Liver (tissue), 3 donors: ENCODE measurements around the gene SCD5.

ENCODE experiments used
- CTCF ChIP-seq: fragments of 150-350 bp; IDR thresholded peaks from 2 replicates; pipeline ENCODE4 v1.5.1; 2017; ENCODE audit warnings: improper control_type of control experiment, low read depth, low read length; ENCODE audit not compliant: missing input control
- GABPA ChIP-seq, 2 donors: IDR thresholded peaks in 1 of 2; conservative IDR thresholded peaks in 1 of 2; 2 replicates each; pipeline ENCODE4 v1.6.1; 2016; ENCODE audit warnings: antibody characterized with exemption in 2 of 2, mild to moderate bottlenecking in 1 of 2, moderate library complexity in 1 of 2
- HNF4A ChIP-seq, 2 donors: conservative IDR thresholded peaks; 2 replicates each; pipeline ENCODE4 v1.6.1; 2016; ENCODE audit warnings: antibody characterized with exemption in 2 of 2, mild to moderate bottlenecking in 2 of 2
- JUND ChIP-seq, 2 donors: IDR thresholded peaks; 2 replicates each; pipeline ENCODE4 v1.6.1; 2016; ENCODE audit warnings: antibody characterized with exemption in 2 of 2
- MAX ChIP-seq: IDR thresholded peaks from 2 replicates; pipeline ENCODE4 v1.6.1; 2016; ENCODE audit warnings: antibody characterized with exemption
- NR2F2 ChIP-seq: IDR thresholded peaks from 2 replicates; pipeline ENCODE4 v1.6.1; 2016; ENCODE audit warnings: antibody characterized with exemption
- RAD21 ChIP-seq, 2 donors: IDR thresholded peaks; 2 replicates each; pipeline ENCODE4 v1.6.1; 2016; ENCODE audit warnings: antibody characterized with exemption in 2 of 2, mild to moderate bottlenecking in 2 of 2
- RXRA ChIP-seq, 2 donors: IDR thresholded peaks; 2 replicates each; pipeline ENCODE4 v1.6.1; 2017 to 2018; ENCODE audit warnings: antibody characterized with exemption in 2 of 2, mild to moderate bottlenecking in 1 of 2
- SP1 ChIP-seq: IDR thresholded peaks from 2 replicates; pipeline ENCODE4 v1.6.1; 2018; ENCODE audit warnings: antibody characterized with exemption, mild to moderate bottlenecking
- TAF1 ChIP-seq: conservative IDR thresholded peaks from 2 replicates; pipeline ENCODE4 v1.6.1; 2016; ENCODE audit warnings: antibody characterized with exemption, mild to moderate bottlenecking
- TF ChIP-seq, protein P1 (sequence below): IDR thresholded peaks from 2 replicates; pipeline ENCODE4 v1.6.1; 2016; ENCODE audit warnings: antibody characterized with exemption, mild to moderate bottlenecking
- TF ChIP-seq, protein P2 (sequence below): IDR thresholded peaks from 2 replicates; pipeline ENCODE4 v1.6.1; 2016; ENCODE audit warnings: antibody characterized with exemption
- donor health status: healthy.
- donor health status: healthy.

- TF ChIP-seq RXRA (IDR thresholded peaks at IDR 0.05): no peak
- TF ChIP-seq CTCF: no peak
- TF ChIP-seq MAX: no peak
- no peak for TF ChIP-seq RAD21 (IDR thresholded peaks at IDR 0.05)
- TF ChIP-seq, protein P1, sequence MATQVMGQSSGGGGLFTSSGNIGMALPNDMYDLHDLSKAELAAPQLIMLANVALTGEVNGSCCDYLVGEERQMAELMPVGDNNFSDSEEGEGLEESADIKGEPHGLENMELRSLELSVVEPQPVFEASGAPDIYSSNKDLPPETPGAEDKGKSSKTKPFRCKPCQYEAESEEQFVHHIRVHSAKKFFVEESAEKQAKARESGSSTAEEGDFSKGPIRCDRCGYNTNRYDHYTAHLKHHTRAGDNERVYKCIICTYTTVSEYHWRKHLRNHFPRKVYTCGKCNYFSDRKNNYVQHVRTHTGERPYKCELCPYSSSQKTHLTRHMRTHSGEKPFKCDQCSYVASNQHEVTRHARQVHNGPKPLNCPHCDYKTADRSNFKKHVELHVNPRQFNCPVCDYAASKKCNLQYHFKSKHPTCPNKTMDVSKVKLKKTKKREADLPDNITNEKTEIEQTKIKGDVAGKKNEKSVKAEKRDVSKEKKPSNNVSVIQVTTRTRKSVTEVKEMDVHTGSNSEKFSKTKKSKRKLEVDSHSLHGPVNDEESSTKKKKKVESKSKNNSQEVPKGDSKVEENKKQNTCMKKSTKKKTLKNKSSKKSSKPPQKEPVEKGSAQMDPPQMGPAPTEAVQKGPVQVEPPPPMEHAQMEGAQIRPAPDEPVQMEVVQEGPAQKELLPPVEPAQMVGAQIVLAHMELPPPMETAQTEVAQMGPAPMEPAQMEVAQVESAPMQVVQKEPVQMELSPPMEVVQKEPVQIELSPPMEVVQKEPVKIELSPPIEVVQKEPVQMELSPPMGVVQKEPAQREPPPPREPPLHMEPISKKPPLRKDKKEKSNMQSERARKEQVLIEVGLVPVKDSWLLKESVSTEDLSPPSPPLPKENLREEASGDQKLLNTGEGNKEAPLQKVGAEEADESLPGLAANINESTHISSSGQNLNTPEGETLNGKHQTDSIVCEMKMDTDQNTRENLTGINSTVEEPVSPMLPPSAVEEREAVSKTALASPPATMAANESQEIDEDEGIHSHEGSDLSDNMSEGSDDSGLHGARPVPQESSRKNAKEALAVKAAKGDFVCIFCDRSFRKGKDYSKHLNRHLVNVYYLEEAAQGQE: no peak
- TF ChIP-seq HNF4A (conservative IDR thresholded peaks at IDR 0.05): no peak
- TF ChIP-seq SP1: no peak
- no peak for TF ChIP-seq NR2F2
- TF ChIP-seq, protein P2, sequence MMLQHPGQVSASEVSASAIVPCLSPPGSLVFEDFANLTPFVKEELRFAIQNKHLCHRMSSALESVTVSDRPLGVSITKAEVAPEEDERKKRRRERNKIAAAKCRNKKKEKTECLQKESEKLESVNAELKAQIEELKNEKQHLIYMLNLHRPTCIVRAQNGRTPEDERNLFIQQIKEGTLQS: no peak
- no peak for TF ChIP-seq GABPA (IDR thresholded peaks at IDR 0.05 in 1 of 2, conservative IDR thresholded peaks at IDR 0.05 in 1 of 2)
- TF ChIP-seq TAF1: no peak
- no peak for TF ChIP-seq JUND (IDR thresholded peaks at IDR 0.05)
These were observed 208.8 kb downstream of the SCD5 start for GRCh38 chr4:82589756-82590155.
